BLaER1 (cell line): ENCODE measurements around the gene NOM1.

Experiments used
- H3K27ac ChIP-seq: shearing (Covaris generic); formaldehyde crosslinking; 2 replicates; pipeline ENCODE4 v1.8.1; 2022
- H3K27me3 ChIP-seq: shearing (Covaris generic); formaldehyde crosslinking; 2 replicates; pipeline ENCODE4 v1.8.1; 2022
- H3K36me3 ChIP-seq: shearing (Covaris generic); formaldehyde crosslinking; 2 replicates; pipeline ENCODE4 v1.8.1; 2022
- H3K4me1 ChIP-seq: shearing (Covaris generic); formaldehyde crosslinking; 2 replicates; pipeline ENCODE4 v1.8.1; 2022
- H3K4me2 ChIP-seq: shearing (Covaris generic); formaldehyde crosslinking; 2 replicates; pipeline ENCODE4 v1.8.1; 2022
- H3K4me3 ChIP-seq: shearing (Covaris generic); formaldehyde crosslinking; 2 replicates; pipeline ENCODE4 v1.8.1; 2022
- H3K9ac ChIP-seq: shearing (Covaris generic); formaldehyde crosslinking; 2 replicates; pipeline ENCODE4 v1.8.1; 2022
- H3K9me3 ChIP-seq: shearing (Covaris generic); formaldehyde crosslinking; 2 replicates; pipeline ENCODE4 v1.8.1; 2022
- H4K20me1 ChIP-seq: shearing (Covaris generic); formaldehyde crosslinking; 2 replicates; pipeline ENCODE4 v1.8.1; 2022
- Cebpa-rat ChIP-seq: shearing (Covaris generic); IDR thresholded peaks from 2 replicates; pipeline ENCODE4 v1.8.1; 2022

NOM1 gene

GRCh38 chr7:157016352-157017041 lies 67.0 kb downstream of the NOM1 start:
- no peak overlapping the region for H3K4me3 ChIP-seq
- no peak overlapping the region for H3K4me2 ChIP-seq
- H3K9ac ChIP-seq = no peak overlapping the region
- peaks cover 99% of the 10 kb centered on the region for H4K20me1 ChIP-seq
- H3K4me1 ChIP-seq = peaks cover 7% of the 10 kb centered on the region
- TF ChIP-seq Cebpa-rat = no peak
- peaks cover 100% of the 10 kb centered on the region for H3K27me3 ChIP-seq
- H3K27ac ChIP-seq = no peak overlapping the region
- H3K36me3 ChIP-seq = no peaks in the 10 kb centered on the region
- H3K9me3 ChIP-seq = peaks cover 24% of the 10 kb centered on the region

GRCh38 chr7:157017149-157017548 lies 67.6 kb downstream of the NOM1 start:
- no peak overlapping the region for H3K4me3 ChIP-seq
- no peak for TF ChIP-seq Cebpa-rat
- peaks cover 100% of the 10 kb centered on the region for H3K27me3 ChIP-seq
- no peak overlapping the region for H3K27ac ChIP-seq
- peaks cover 99% of the 10 kb centered on the region for H4K20me1 ChIP-seq
- 0 out of 2 replicates have a peak, but pooled peaks cover 4% of the 10 kb centered on the region for H3K4me1 ChIP-seq
- no peak overlapping the region for H3K9ac ChIP-seq
- no peaks in the 10 kb centered on the region for H3K36me3 ChIP-seq
- H3K9me3 ChIP-seq = peaks cover 30% of the 10 kb centered on the region
- H3K4me2 ChIP-seq = no peak overlapping the region

DNA sequence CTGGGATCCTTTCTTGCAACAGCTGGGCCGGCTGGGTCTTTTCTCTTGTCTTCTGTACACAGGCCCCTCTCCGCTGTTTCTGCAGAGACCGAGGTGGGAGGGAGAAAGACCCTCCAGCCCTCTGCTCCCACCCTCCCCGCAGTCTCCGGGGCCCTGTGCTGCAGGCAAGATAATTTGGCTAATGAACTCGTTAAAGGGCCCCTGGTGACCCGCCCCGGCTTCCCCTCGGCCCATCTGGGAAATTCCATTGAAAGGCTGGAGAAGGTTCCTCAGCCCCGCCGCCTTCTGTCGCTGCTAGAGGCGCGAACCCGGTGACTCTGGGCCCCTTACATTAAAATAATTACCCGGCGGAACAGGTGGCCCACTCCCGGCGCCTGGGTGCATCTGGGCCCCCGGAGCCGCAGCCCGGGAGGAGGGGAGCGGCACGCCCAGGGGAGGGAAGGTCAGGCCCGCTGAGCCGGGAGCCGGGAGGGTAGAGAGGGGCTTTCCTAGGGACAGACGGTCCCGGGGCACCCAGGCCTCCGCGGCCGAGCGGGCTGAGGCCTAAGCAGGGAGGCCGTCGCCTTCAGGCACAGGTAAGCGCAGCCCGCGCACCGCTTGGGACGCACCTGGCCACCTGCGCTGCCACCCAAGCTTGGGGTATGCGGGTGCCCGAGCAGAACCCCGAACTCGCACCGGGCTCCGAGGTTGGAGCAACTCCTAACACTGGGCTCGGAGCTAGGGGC lies 68.3 kb downstream of the NOM1 start:
- Histone ChIP-seq H4K20me1 (peaks cover 99% of the 10 kb centered on the region), H3K4me3 (no peak overlapping the region), H3K9me3 (peaks cover 32% of the 10 kb centered on the region), H3K27ac (no peak overlapping the region), H3K36me3 (no peaks in the 10 kb centered on the region), H3K9ac (no peak overlapping the region), H3K4me1 (0 out of 2 replicates have a peak, but pooled peaks cover 4% of the 10 kb centered on the region), H3K27me3 (peaks cover 100% of the 10 kb centered on the region), H3K4me2 (no peak overlapping the region)
- no peak for TF ChIP-seq Cebpa-rat

GRCh38 chr7:157018328-157018996 lies 69.0 kb downstream of the NOM1 start:
- no peak overlapping the region for H3K9ac ChIP-seq
- no peak overlapping the region for H3K4me3 ChIP-seq
- H3K4me2 ChIP-seq = no peak overlapping the region
- peaks cover 100% of the 10 kb centered on the region for H3K27me3 ChIP-seq
- H3K27ac ChIP-seq = no peak overlapping the region
- 0 out of 2 replicates have a peak, but pooled peaks cover 4% of the 10 kb centered on the region for H3K4me1 ChIP-seq
- H4K20me1 ChIP-seq = peaks cover 95% of the 10 kb centered on the region
- H3K9me3 ChIP-seq = peaks cover 32% of the 10 kb centered on the region
- no peaks in the 10 kb centered on the region for H3K36me3 ChIP-seq
- no peak for TF ChIP-seq Cebpa-rat

GRCh38 chr7:157018997-157019608 lies 69.6 kb downstream of the NOM1 start:
- Histone ChIP-seq H3K4me1 (0 out of 2 replicates have a peak, but pooled peaks cover 4% of the 10 kb centered on the region), H3K4me2 (no peak overlapping the region), H3K9ac (no peak overlapping the region), H3K27ac (no peak overlapping the region), H3K27me3 (peaks cover 100% of the 10 kb centered on the region), H3K4me3 (no peak overlapping the region), H4K20me1 (peaks cover 89% of the 10 kb centered on the region), H3K9me3 (peaks cover 32% of the 10 kb centered on the region), H3K36me3 (no peaks in the 10 kb centered on the region)
- no peak for TF ChIP-seq Cebpa-rat

GRCh38 chr7:157019718-157020451 lies 70.4 kb downstream of the NOM1 start:
- H3K27me3 ChIP-seq = peaks cover 100% of the 10 kb centered on the region
- peaks cover 81% of the 10 kb centered on the region for H4K20me1 ChIP-seq
- H3K4me2 ChIP-seq = no peak overlapping the region
- TF ChIP-seq Cebpa-rat = no peak
- H3K4me1 ChIP-seq = 0 out of 2 replicates have a peak, but pooled peaks cover 4% of the 10 kb centered on the region
- peaks cover 32% of the 10 kb centered on the region for H3K9me3 ChIP-seq
- H3K36me3 ChIP-seq = no peaks in the 10 kb centered on the region
- H3K27ac ChIP-seq = no peak overlapping the region
- H3K4me3 ChIP-seq = no peak overlapping the region
- H3K9ac ChIP-seq = no peak overlapping the region

- H3K4me1 ChIP-seq = 0 out of 2 replicates have a peak, but pooled peaks cover 4% of the 10 kb centered on the region
- H3K4me3 ChIP-seq = no peak overlapping the region; the same call in 1 of the 2 replicates
- no peak overlapping the region for H3K27ac ChIP-seq
- peaks cover 32% of the 10 kb centered on the region for H3K9me3 ChIP-seq
- H3K9ac ChIP-seq = no peak overlapping the region
- H3K27me3 ChIP-seq = peaks cover 100% of the 10 kb centered on the region
- no peak overlapping the region for H3K4me2 ChIP-seq
- H3K36me3 ChIP-seq = no peaks in the 10 kb centered on the region
- TF ChIP-seq Cebpa-rat = no peak
- H4K20me1 ChIP-seq = peaks cover 74% of the 10 kb centered on the region
Measured at GRCh38 chr7:157020514-157021070, 71.1 kb downstream of the NOM1 start.

DNA sequence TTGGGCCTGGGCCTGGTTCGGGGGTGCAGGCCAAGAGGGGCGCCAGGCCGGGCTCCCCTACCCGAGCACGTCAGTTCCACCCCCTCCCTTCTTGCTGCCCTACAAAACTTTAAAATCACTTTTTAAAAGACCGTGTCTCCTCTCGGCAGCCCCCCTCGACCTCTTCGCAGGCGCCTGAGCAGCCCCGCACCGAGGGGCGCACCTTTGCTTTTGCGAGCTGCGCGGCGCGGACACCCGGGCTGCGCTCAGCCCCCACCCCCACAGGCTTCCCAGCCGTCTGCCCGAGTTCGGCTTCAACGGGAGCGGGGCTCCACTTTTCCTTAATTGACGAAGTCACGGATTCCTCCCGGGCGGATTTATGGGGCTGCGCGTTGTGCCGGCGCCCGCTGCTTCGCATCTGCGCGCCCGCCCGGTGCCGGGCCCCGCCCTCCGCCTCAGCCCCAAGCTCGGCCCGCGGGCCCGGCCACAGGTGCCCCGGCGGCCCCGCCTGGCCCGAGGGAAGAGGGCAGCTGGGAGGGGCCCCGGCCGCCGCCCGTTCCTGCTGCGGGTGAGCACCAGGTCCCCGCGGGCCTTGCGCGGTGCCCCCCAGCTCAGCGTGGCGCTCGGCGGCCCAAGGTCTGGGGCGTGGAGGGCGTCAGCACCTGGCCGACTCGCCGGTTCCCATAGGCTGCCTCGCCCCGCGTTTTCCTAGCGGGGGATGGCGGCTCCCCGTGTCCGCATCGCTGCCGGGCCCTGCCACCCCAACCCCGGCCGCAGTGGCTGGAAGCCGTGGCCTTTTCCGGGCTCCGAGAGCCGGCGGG lies 71.8 kb downstream of the NOM1 start:
- TF ChIP-seq Cebpa-rat = no peak
- no peak overlapping the region for H3K4me2 ChIP-seq
- H3K4me1 ChIP-seq = 0 out of 2 replicates have a peak, but pooled peaks cover 4% of the 10 kb centered on the region
- no peak overlapping the region for H3K27ac ChIP-seq
- no peak overlapping the region for H3K9ac ChIP-seq
- H4K20me1 ChIP-seq = peaks cover 67% of the 10 kb centered on the region
- H3K27me3 ChIP-seq = peaks cover 100% of the 10 kb centered on the region
- H3K36me3 ChIP-seq = no peaks in the 10 kb centered on the region
- H3K4me3 ChIP-seq = no peak overlapping the region; the same call in 1 of the 2 replicates
- H3K9me3 ChIP-seq = peaks cover 32% of the 10 kb centered on the region
